Neural progenitor cell (in vitro differentiated cells): ENCODE measurements around the gene ITGA11.

Experiments
- CTCF ChIP-seq: fragments of 200-600 bp; sonication (generic); IDR thresholded peaks from 2 replicates; pipeline ENCODE4 v1.5.1; 2017; ENCODE audit warnings: antibody characterized with exemption, mild to moderate bottlenecking
- EZH2 ChIP-seq: fragments of 200-600 bp; sonication (generic); IDR thresholded peaks from 2 replicates; pipeline ENCODE4 v1.6.1; 2017; ENCODE audit warnings: antibody characterized with exemption, mild to moderate bottlenecking, moderate library complexity
- EZH2phosphoT487 ChIP-seq: fragments of 200-600 bp; sonication (generic); IDR thresholded peaks from 2 replicates; pipeline ENCODE4 v1.6.1; 2017; ENCODE audit warnings: antibody characterized with exemption

- no peak for TF ChIP-seq CTCF
- TF ChIP-seq EZH2: no peak
- TF ChIP-seq EZH2phosphoT487: no peak
Measured at GRCh38 chr15:68367992-68368391, 64.0 kb downstream of the ITGA11 start.
